K562 (cell line): Measurements from ENCODE around the gene NOSTRIN. TPM values are rescaled to one million over a fixed set of nuclear protein-coding genes. Genes with fewer than 3 reads are reported as not detected.

Source experiments
- CXXC5 ChIP-seq: fragments of 250-450 bp; sonication (Bioruptor Pico); IDR thresholded peaks from 2 replicates; pipeline ENCODE4 v1.8.0; 2022; ENCODE audit warnings: inconsistent platforms, mild to moderate bottlenecking, moderate library complexity
- KDM2B ChIP-seq: fragments of 250-450 bp; sonication (Bioruptor Pico); IDR thresholded peaks from 2 replicates; pipeline ENCODE4 v1.8.0; 2021; ENCODE audit warnings: mild to moderate bottlenecking, moderate library complexity
- PURB ChIP-seq: sonication (generic); formaldehyde crosslinking; IDR thresholded peaks from 2 replicates; pipeline ENCODE4 v1.9.0; 2021; ENCODE audit warnings: low read depth, mild to moderate bottlenecking, missing genetic modification reagents
- RFX7 ChIP-seq: fragments of 250-450 bp; sonication (Bioruptor Pico); IDR thresholded peaks from 2 replicates; pipeline ENCODE4 v1.5.1; 2021; ENCODE audit warnings: mild to moderate bottlenecking
- SFPQ ChIP-seq: fragments of 200-400 bp; formaldehyde crosslinking; IDR thresholded peaks from 2 replicates; pipeline ENCODE4 v1.6.1; 2017; ENCODE audit warnings: mild to moderate bottlenecking, low read depth, low read length, moderate library complexity
- STAT5A ChIP-seq: IDR thresholded peaks from 2 replicates; pipeline ENCODE4 v1.6.1; 2012; ENCODE audit warnings: low read length, inconsistent platforms, borderline replicate concordance
- TAF1 ChIP-seq: IDR thresholded peaks from 2 replicates; pipeline ENCODE4 v1.6.1; 2011; ENCODE audit warnings: mild to moderate bottlenecking, low read length, moderate library complexity; ENCODE audit not compliant: insufficient read depth, control insufficient read depth, severe bottlenecking; ENCODE audit errors: extremely low read depth
- THRA ChIP-seq: fragments of 450-650 bp; IDR thresholded peaks from 2 replicates; pipeline ENCODE4 v1.6.1; 2017; ENCODE audit warnings: mild to moderate bottlenecking, moderate library complexity
- ZBTB8A ChIP-seq: fragments of 450-650 bp; IDR thresholded peaks from 2 replicates; pipeline ENCODE4 v1.6.1; 2018; ENCODE audit warnings: mild to moderate bottlenecking, moderate library complexity; ENCODE audit not compliant: partially characterized antibody
- ZNF143 ChIP-seq: sonication (generic); formaldehyde crosslinking; IDR thresholded peaks from 2 replicates; pipeline ENCODE4 v1.9.0; 2022; ENCODE audit warnings: mild to moderate bottlenecking, missing genetic modification reagents
- ZNF232 ChIP-seq: sonication (generic); formaldehyde crosslinking; IDR thresholded peaks from 2 replicates; pipeline ENCODE4 v1.8.0; 2022; ENCODE audit warnings: mild to moderate bottlenecking, missing genetic modification reagents
- polyA plus RNA-seq, 8 experiments: library from polyadenylated mRNA; depleted of rRNA in 4 of 8; stranded (reverse) in 5 of 8; unstranded in 3 of 8; fragments of >200 nt; fragmentation: Nextera tagmentation in 2 of 8; fragmentation: Illumina TruSeq in 1 of 8; extraction: Ambion mirVana in 2 of 8; extraction: Trizol in 1 of 8; gene quantifications; 2 replicates each; pipeline versions ENCODE4 v1.2.1 to v1.2.3, GENCODE V29; 2011 to 2014; ENCODE audit warnings: inconsistent platforms in 1 of 8, missing spikeins in 1 of 8
- total RNA-seq, 7 experiments: library from RNA; depleted of rRNA in 6 of 7; stranded (reverse); fragments of >200 nt in 6 of 7; fragmentation: Illumina TruSeq in 2 of 7; extraction: Trizol in 2 of 7; gene quantifications; 2 replicates each; pipeline versions ENCODE4 v1.2.1 to v1.2.3, GENCODE V29; 2011 to 2021; ENCODE audit warnings: low replicate concordance in 1 of 7
- TF ChIP-seq, protein P1 (sequence below): sonication (generic); formaldehyde crosslinking; IDR thresholded peaks from 2 replicates; pipeline ENCODE4 v1.8.1; 2022; ENCODE audit warnings: missing genetic modification reagents
- TF ChIP-seq, protein P2 (sequence below): fragments of 450-650 bp; formaldehyde crosslinking; conservative IDR thresholded peaks from 2 replicates; pipeline ENCODE4 v1.4.0; 2022; ENCODE audit warnings: mild to moderate bottlenecking, missing genetic modification characterization
- TF ChIP-seq, protein P3 (sequence below): fragments of 450-650 bp; formaldehyde crosslinking; IDR thresholded peaks from 2 replicates; pipeline ENCODE4 v1.4.0; 2022; ENCODE audit warnings: missing genetic modification characterization
- TF ChIP-seq, protein P4 (sequence below): fragments of 450-650 bp; formaldehyde crosslinking; IDR thresholded peaks from 2 replicates; pipeline ENCODE4 v1.4.0; 2020; ENCODE audit warnings: mild to moderate bottlenecking, moderate library complexity
- TF ChIP-seq, protein P5 (sequence below), 2 experiments: IDR thresholded peaks; 2 replicates each; pipeline ENCODE4 v1.6.1; 2011; ENCODE audit warnings: borderline replicate concordance in 1 of 2, control low read depth in 1 of 2, low read depth in 1 of 2, low read length in 1 of 2, mild to moderate bottlenecking in 1 of 2, mixed read lengths in 1 of 2, moderate library complexity in 1 of 2; ENCODE audit not compliant: insufficient read depth in 1 of 2, insufficient read length in 1 of 2, poor library complexity in 1 of 2, severe bottlenecking in 1 of 2; ENCODE audit errors: extremely low read depth in 1 of 2

The NOSTRIN gene
- total and polyA plus RNA-seq, 9 of the 15 experiments (the other 6 are each of a cell fraction or from before 2014, with no cell fraction given) = 26.7 to 82.9 (median 56.3) TPM

DNA sequence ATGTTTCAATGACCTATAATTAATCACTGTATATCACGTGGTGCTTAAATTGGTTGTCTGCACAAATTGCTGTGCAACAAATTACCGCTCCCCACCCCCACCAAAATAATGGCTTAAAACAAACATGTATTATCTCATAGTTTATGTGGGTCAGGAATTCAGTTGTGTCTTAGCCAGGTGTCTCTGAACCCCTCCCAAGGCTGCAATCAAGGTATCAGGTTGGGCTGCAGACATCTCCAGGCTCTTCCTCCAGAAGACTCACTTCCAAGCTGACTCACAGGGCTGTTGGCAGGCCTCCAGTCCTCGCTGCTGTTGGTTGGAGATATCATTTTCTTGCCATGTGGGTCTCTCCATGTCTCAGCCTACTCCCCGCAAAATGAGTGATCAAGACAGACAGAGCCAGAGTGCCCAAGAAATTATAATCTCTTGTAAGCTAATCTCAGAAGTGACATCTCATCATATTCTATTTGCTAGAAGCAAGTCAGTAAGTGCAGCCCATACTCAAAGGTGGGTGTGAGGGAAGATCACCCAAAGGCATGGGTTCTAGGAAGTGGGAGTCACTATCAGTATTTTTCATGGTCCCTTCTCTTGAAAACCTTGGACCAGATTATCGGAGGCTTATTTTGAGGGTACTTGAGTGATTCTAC, 49.4 kb downstream of the NOSTRIN start (continued):
- TF ChIP-seq ZBTB8A (no peak), KDM2B (CRISPR knock-in tag) (no peak), STAT5A (peak; percentile 94), ZNF143 (CRISPR knock-in tag) (no peak), SFPQ (no peak), CXXC5 (CRISPR knock-in tag) (peak; percentile 53), PURB (CRISPR knock-in tag) (no peak), ZNF232 (CRISPR knock-in tag) (no peak), RFX7 (CRISPR knock-in tag) (no peak), TAF1 (peak; percentile 42), THRA (no peak)
- TF ChIP-seq, protein P1, sequence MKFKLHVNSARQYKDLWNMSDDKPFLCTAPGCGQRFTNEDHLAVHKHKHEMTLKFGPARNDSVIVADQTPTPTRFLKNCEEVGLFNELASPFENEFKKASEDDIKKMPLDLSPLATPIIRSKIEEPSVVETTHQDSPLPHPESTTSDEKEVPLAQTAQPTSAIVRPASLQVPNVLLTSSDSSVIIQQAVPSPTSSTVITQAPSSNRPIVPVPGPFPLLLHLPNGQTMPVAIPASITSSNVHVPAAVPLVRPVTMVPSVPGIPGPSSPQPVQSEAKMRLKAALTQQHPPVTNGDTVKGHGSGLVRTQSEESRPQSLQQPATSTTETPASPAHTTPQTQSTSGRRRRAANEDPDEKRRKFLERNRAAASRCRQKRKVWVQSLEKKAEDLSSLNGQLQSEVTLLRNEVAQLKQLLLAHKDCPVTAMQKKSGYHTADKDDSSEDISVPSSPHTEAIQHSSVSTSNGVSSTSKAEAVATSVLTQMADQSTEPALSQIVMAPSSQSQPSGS (CRISPR knock-in tag) = no peak
- TF ChIP-seq, protein P2, sequence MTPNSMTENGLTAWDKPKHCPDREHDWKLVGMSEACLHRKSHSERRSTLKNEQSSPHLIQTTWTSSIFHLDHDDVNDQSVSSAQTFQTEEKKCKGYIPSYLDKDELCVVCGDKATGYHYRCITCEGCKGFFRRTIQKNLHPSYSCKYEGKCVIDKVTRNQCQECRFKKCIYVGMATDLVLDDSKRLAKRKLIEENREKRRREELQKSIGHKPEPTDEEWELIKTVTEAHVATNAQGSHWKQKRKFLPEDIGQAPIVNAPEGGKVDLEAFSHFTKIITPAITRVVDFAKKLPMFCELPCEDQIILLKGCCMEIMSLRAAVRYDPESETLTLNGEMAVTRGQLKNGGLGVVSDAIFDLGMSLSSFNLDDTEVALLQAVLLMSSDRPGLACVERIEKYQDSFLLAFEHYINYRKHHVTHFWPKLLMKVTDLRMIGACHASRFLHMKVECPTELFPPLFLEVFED (CRISPR knock-in tag) = no peak
- TF ChIP-seq, protein P3, sequence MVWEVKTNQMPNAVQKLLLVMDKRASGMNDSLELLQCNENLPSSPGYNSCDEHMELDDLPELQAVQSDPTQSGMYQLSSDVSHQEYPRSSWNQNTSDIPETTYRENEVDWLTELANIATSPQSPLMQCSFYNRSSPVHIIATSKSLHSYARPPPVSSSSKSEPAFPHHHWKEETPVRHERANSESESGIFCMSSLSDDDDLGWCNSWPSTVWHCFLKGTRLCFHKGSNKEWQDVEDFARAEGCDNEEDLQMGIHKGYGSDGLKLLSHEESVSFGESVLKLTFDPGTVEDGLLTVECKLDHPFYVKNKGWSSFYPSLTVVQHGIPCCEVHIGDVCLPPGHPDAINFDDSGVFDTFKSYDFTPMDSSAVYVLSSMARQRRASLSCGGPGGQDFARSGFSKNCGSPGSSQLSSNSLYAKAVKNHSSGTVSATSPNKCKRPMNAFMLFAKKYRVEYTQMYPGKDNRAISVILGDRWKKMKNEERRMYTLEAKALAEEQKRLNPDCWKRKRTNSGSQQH (CRISPR knock-in tag) = no peak
- TF ChIP-seq, protein P4, sequence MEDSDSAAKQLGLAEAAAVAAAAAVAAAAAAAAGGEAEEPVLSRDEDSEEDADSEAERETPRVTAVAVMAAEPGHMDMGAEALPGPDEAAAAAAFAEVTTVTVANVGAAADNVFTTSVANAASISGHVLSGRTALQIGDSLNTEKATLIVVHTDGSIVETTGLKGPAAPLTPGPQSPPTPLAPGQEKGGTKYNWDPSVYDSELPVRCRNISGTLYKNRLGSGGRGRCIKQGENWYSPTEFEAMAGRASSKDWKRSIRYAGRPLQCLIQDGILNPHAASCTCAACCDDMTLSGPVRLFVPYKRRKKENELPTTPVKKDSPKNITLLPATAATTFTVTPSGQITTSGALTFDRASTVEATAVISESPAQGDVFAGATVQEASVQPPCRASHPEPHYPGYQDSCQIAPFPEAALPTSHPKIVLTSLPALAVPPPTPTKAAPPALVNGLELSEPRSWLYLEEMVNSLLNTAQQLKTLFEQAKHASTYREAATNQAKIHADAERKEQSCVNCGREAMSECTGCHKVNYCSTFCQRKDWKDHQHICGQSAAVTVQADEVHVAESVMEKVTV = no peak
- TF ChIP-seq, protein P5, sequence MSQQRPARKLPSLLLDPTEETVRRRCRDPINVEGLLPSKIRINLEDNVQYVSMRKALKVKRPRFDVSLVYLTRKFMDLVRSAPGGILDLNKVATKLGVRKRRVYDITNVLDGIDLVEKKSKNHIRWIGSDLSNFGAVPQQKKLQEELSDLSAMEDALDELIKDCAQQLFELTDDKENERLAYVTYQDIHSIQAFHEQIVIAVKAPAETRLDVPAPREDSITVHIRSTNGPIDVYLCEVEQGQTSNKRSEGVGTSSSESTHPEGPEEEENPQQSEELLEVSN (IDR thresholded peaks at IDR 0.05; ENCODE audit: borderline replicate concordance in 1 of 2, extremely low read depth in 1 of 2, insufficient read depth in 1 of 2, insufficient read length in 1 of 2, low read depth in 1 of 2, low read length in 1 of 2, poor library complexity in 1 of 2, severe bottlenecking in 1 of 2) = no peak
